Measurements from ENCODE around the gene TPM2.

The TPM2 gene

GRCh38 chr9:35697486-35697885, 7.8 kb upstream of the TPM2 start:
- no peaks in the 10 kb centered on the region for H3K27me3 ChIP-seq (ENCODE audit: insufficient read depth, low read depth, severe bottlenecking)
- H3K27ac ChIP-seq, result no peak overlapping the region
- H3K4me3 ChIP-seq (ENCODE audit: low read depth, low read length), result no peak overlapping the region
- no peak for DNase-seq
- no peaks in the 10 kb centered on the region for H3K9me3 ChIP-seq (ENCODE audit: severe bottlenecking)
- peaks cover 57% of the 10 kb centered on the region for H3K36me3 ChIP-seq
- TF ChIP-seq, protein P1, sequence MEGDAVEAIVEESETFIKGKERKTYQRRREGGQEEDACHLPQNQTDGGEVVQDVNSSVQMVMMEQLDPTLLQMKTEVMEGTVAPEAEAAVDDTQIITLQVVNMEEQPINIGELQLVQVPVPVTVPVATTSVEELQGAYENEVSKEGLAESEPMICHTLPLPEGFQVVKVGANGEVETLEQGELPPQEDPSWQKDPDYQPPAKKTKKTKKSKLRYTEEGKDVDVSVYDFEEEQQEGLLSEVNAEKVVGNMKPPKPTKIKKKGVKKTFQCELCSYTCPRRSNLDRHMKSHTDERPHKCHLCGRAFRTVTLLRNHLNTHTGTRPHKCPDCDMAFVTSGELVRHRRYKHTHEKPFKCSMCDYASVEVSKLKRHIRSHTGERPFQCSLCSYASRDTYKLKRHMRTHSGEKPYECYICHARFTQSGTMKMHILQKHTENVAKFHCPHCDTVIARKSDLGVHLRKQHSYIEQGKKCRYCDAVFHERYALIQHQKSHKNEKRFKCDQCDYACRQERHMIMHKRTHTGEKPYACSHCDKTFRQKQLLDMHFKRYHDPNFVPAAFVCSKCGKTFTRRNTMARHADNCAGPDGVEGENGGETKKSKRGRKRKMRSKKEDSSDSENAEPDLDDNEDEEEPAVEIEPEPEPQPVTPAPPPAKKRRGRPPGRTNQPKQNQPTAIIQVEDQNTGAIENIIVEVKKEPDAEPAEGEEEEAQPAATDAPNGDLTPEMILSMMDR (IDR thresholded peaks at IDR 0.05; ENCODE audit: low read depth, low read length), result no peak

DNA sequence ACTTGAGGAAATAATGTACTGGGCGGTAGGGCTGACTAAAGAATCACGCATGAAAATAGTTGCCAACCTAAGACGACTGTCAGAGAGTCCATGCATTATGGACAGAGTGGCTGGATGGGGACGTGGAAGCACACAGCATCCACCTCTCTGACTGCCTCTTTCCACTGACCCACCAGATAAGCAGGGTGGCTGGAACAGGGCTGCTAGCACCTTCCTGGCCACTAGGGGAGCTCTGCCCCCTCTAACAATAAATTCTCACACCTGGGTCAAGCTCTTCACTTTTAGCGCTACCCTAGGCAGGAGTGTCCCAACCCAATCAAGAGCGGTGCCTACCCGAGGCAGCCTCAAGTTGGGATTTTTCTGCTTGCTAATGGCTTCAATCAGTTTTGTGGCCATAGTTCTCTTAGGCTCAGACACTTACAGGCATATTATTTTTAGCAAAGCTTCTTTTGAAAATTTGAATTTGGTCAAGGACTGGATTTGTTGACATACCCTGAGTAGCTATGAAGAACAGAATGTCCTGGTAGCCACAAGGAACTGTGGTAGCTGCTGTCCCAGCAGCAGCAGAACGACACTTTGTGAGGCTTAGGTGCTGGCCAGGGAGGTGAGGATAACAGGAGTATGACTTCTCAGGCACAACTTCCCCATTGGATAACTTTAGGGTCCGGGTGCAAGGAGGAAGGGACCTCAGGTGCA, 6.9 kb upstream of the TPM2 start:
- Histone ChIP-seq H3K4me3 (ENCODE audit: low read depth, low read length) (no peak overlapping the region), H3K27ac (no peak overlapping the region), H3K27me3 (ENCODE audit: insufficient read depth, low read depth, severe bottlenecking) (no peaks in the 10 kb centered on the region), H3K36me3 (peaks cover 49% of the 10 kb centered on the region), H3K9me3 (ENCODE audit: severe bottlenecking) (no peaks in the 10 kb centered on the region)
- TF ChIP-seq, protein P1 (IDR thresholded peaks at IDR 0.05; ENCODE audit: low read depth, low read length), result peak; percentile 95
- DNase-seq, result peak; percentile 60

DNA sequence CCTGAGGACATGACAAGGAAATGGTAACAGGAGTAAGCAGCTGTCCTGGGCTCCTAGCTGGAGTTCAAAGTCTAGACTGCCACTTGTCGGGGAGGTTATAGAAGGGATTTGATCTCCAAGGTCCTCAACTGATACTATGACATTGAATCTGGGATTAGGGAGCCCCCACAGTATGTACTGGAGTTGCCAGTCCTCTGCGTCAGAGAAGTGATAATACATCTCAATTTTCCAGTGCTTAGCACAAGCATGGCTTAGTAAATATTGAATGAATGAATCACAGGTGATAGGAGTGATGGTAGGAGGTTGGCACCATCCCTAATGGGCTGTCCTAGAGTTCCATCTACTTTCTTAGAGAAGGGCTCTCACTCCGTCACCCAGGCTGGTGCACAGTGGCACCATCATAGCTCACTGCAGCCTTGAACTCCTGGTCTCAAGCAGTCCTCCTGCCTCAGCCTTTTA, 6.2 kb upstream of the TPM2 start:
- no peak overlapping the region for H3K4me3 ChIP-seq (ENCODE audit: low read depth, low read length)
- H3K27me3 ChIP-seq (ENCODE audit: insufficient read depth, low read depth, severe bottlenecking), result no peaks in the 10 kb centered on the region
- no peaks in the 10 kb centered on the region for H3K9me3 ChIP-seq (ENCODE audit: severe bottlenecking)
- peaks cover 42% of the 10 kb centered on the region for H3K36me3 ChIP-seq
- no peak overlapping the region for H3K27ac ChIP-seq
- TF ChIP-seq, protein P1 (IDR thresholded peaks at IDR 0.05; ENCODE audit: low read depth, low read length), result no peak
- DNase-seq, result no peak

- TF ChIP-seq, protein P1 (IDR thresholded peaks at IDR 0.05; ENCODE audit: low read depth, low read length), result no peak
- no peak for DNase-seq
- no peak overlapping the region for H3K4me3 ChIP-seq (ENCODE audit: low read depth, low read length)
- no peak overlapping the region for H3K27ac ChIP-seq
- no peaks in the 10 kb centered on the region for H3K9me3 ChIP-seq (ENCODE audit: severe bottlenecking)
- H3K27me3 ChIP-seq (ENCODE audit: insufficient read depth, low read depth, severe bottlenecking), result no peaks in the 10 kb centered on the region
- H3K36me3 ChIP-seq, result peaks cover 12% of the 10 kb centered on the region
Measured at GRCh38 chr9:35691757-35692301, 2.1 kb upstream of the TPM2 start.

DNA sequence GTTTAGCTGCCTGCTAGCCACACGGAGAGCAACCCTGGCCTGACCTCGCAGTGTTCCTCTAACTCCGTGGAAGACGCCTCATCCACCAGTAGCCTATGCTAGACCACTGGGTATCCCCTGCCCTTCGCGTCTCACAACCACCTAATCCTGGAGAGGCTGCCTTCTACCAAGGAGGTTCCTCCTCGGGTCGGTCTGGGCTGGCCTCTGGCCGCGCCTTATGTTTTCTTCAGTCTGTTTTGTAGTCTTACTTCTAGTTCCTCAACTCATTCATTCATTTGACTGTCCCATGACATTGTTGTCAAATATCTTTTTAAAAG, 1.6 kb upstream of the TPM2 start:
- no peaks in the 10 kb centered on the region for H3K27me3 ChIP-seq (ENCODE audit: insufficient read depth, low read depth, severe bottlenecking)
- peak overlapping the region; percentile 65 for H3K4me3 ChIP-seq (ENCODE audit: low read depth, low read length)
- no peak for DNase-seq
- H3K27ac ChIP-seq, result no peak overlapping the region
- H3K9me3 ChIP-seq (ENCODE audit: severe bottlenecking), result no peaks in the 10 kb centered on the region
- TF ChIP-seq, protein P1 (IDR thresholded peaks at IDR 0.05; ENCODE audit: low read depth, low read length), result no peak
- peaks cover 7% of the 10 kb centered on the region for H3K36me3 ChIP-seq
